Tibial nerve (tissue), 4 donors: Measurements from ENCODE around the gene MYL9. TPM values are rescaled to one million over a fixed set of nuclear protein-coding genes. Genes with fewer than 3 reads are reported as not detected.

Experiments
- DNase-seq, 2 donors: peaks; one replicate each; pipeline ENCODE4 v3.0.0-alpha.2; 2019; ENCODE audit warnings: low spot score in 2 of 2
- H3K27ac ChIP-seq, 4 donors: fragments of 200-600 bp; sonication (generic) in 3 of 4; one replicate each; pipeline ENCODE4 v1.5.1; 2017 to 2019; ENCODE audit warnings: mild to moderate bottlenecking in 1 of 4
- H3K27me3 ChIP-seq, 2 donors: fragments of 200-600 bp; sonication (generic) in 1 of 2; one replicate each; pipeline versions ENCODE4 v1.5.1 to v1.6.0; 2017 to 2019
- H3K36me3 ChIP-seq, 3 donors: fragments of 200-600 bp; sonication (generic); one replicate each; pipeline ENCODE4 v1.5.1; 2018 to 2019
- H3K4me1 ChIP-seq, 4 donors: fragments of 200-600 bp; sonication (generic) in 3 of 4; one replicate each; pipeline ENCODE4 v1.5.1; 2017 to 2019
- H3K4me3 ChIP-seq, 4 donors: fragments of 200-600 bp; sonication (generic) in 3 of 4; one replicate each; pipeline ENCODE4 v1.5.1; 2017 to 2019; ENCODE audit warnings: mild to moderate bottlenecking in 1 of 4, moderate library complexity in 1 of 4
- H3K9me3 ChIP-seq, 4 donors: fragments of 200-600 bp; sonication (generic) in 3 of 4; one replicate each; pipeline ENCODE4 v1.5.1; 2017 to 2019
- EP300 ChIP-seq, 2 donors: sonication (generic); formaldehyde crosslinking; IDR thresholded peaks; one replicate each; pipeline ENCODE4 v1.6.1; 2017; ENCODE audit warnings: antibody characterized with exemption in 2 of 2, mild to moderate bottlenecking in 1 of 2
- POLR2A ChIP-seq, 2 donors: fragments of 450-650 bp; IDR thresholded peaks; one replicate each; pipeline ENCODE4 v1.6.1; 2017; ENCODE audit warnings: antibody characterized with exemption in 2 of 2, mild to moderate bottlenecking in 2 of 2, moderate library complexity in 2 of 2
- WGBS, 2 donors: methylation state at CpG; one replicate each; pipeline ENCODE4 v1.1.5; 2018; 5-methylcytosine and 5-hydroxymethylcytosine counted together
- total RNA-seq, 4 donors: library from RNA; depleted of rRNA; stranded (reverse); fragments of >200 nt; gene quantifications; one replicate each; pipeline ENCODE4 v1.1.0, GENCODE V29; 2016
- TF ChIP-seq, protein P1 (sequence below), 5 experiments: fragments of 200-600 bp in 3 of 5; fragments of 450-650 bp in 2 of 5; sonication (generic) in 3 of 5; IDR thresholded peaks; one replicate each; pipeline ENCODE4 v1.5.1; 2016 to 2019; ENCODE audit warnings: antibody characterized with exemption in 5 of 5, mild to moderate bottlenecking in 3 of 5, moderate library complexity in 2 of 5

The MYL9 gene
- total RNA-seq, 4 donors from 2014 or later = 140 to 245 (median 219) TPM

- Histone ChIP-seq H3K36me3 (peaks cover 0 to 70% (median 23%) of the 10 kb centered on the region in 3 donors), H3K27ac (peak overlapping the region in 3 of 4 donors; percentile 36 to 77 (median 71)), H3K9me3 (no peaks in the 10 kb centered on the region), H3K27me3 (no peaks in the 10 kb centered on the region), H3K4me1 (peaks cover 0 to 43% (median 10%) of the 10 kb centered on the region in 4 donors), H3K4me3 (no peak overlapping the region)
- WGBS, 2 donors = 76 to 78% methylated on average over 14 of the region's 14 CpGs
- TF ChIP-seq POLR2A (IDR thresholded peaks at IDR 0.05) (no peak), EP300 (IDR thresholded peaks at IDR 0.05) (no peak)
- TF ChIP-seq, protein P1, sequence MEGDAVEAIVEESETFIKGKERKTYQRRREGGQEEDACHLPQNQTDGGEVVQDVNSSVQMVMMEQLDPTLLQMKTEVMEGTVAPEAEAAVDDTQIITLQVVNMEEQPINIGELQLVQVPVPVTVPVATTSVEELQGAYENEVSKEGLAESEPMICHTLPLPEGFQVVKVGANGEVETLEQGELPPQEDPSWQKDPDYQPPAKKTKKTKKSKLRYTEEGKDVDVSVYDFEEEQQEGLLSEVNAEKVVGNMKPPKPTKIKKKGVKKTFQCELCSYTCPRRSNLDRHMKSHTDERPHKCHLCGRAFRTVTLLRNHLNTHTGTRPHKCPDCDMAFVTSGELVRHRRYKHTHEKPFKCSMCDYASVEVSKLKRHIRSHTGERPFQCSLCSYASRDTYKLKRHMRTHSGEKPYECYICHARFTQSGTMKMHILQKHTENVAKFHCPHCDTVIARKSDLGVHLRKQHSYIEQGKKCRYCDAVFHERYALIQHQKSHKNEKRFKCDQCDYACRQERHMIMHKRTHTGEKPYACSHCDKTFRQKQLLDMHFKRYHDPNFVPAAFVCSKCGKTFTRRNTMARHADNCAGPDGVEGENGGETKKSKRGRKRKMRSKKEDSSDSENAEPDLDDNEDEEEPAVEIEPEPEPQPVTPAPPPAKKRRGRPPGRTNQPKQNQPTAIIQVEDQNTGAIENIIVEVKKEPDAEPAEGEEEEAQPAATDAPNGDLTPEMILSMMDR (IDR thresholded peaks at IDR 0.05) = no peak
- DNase-seq = no peak
Observed at GRCh38 chr20:36498386-36499179, 42.7 kb upstream of the MYL9 start.

DNA sequence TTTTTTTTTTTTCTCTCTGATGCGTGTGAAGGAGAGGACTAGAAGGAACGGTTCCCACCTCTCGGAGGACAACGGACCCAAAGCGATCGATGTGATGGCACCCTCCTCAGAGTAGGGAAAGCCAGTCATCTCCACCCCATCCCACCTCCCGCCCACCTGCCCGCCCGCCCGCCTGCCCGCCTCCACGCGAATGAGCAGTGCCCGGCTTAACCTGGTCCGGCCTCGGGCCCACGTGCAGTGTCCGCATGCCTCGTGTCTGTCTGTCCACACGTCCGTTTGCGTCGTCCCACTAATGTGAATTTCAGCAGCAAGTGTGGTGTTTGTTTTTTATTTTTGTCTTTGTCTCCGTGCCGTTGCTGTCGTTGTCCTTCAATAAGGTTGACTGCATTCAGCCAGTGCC lies 42.1 kb upstream of the MYL9 start:
- 81 to 82% methylated on average over 26 of the region's 26 CpGs for WGBS, 2 donors
- TF ChIP-seq POLR2A (IDR thresholded peaks at IDR 0.05) (no peak), EP300 (IDR thresholded peaks at IDR 0.05) (no peak)
- TF ChIP-seq, protein P1 (IDR thresholded peaks at IDR 0.05) = no peak
- no peaks in the 10 kb centered on the region for H3K9me3 ChIP-seq
- H3K27ac ChIP-seq = peak overlapping the region in 2 of 4 donors; percentile 71 to 77
- DNase-seq = no peak
- no peaks in the 10 kb centered on the region for H3K27me3 ChIP-seq
- peaks cover 0 to 75% (median 23%) of the 10 kb centered on the region in 3 donors for H3K36me3 ChIP-seq
- H3K4me1 ChIP-seq = peaks cover 0 to 37% (median 4%) of the 10 kb centered on the region in 4 donors
- no peak overlapping the region for H3K4me3 ChIP-seq

DNA sequence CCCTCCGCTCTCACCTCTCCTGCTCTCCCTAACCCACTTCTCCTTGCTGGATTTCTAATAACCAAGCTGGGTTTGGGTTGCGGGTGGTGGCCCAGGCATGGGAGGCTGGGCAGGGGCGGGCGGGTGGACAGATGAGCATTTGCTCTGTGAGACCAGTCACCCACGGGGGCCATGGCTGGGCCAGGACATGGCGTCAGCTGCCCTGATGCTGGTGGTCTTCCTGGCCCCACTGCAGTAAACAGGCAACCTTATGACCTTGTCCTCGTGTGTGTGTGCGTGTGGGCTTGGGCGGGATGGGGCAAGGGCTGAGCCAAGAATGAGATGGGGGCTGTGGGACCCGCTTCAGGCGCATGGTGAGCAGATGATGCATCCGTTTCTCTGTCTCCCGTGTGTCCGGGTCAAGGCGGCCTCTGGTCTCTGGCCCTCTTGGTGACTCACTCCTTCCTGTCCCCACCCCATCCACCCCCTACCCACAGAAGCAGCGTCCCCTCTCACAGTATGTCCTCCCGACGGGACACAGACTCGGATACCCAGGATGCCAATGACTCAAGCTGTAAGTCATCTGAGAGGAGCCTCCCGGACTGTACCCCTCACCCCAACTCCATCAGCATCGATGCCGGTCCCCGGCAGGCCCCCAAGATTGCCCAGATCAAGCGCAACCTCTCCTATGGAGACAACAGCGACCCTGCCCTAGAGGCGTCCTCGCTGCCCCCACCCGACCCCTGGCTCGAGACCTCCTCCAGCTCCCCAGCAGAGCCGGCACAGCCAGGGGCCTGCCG lies 41.4 kb upstream of the MYL9 start:
- Histone ChIP-seq H3K4me1 (peaks cover 0 to 31% (median 2%) of the 10 kb centered on the region in 4 donors), H3K36me3 (peaks cover 0 to 82% (median 23%) of the 10 kb centered on the region in 3 donors), H3K9me3 (no peaks in the 10 kb centered on the region), H3K27me3 (no peaks in the 10 kb centered on the region), H3K27ac (peak overlapping the region in 2 of 4 donors; percentile 71 to 77), H3K4me3 (no peak overlapping the region)
- WGBS, 2 donors = 65 to 71% methylated on average over 31 of the region's 31 CpGs
- TF ChIP-seq, protein P1 (IDR thresholded peaks at IDR 0.05) = no peak
- no peak for TF ChIP-seq EP300 (IDR thresholded peaks at IDR 0.05)
- no peak for TF ChIP-seq POLR2A (IDR thresholded peaks at IDR 0.05)
- DNase-seq = no peak

GRCh38 chr20:36501367-36502006 lies 39.8 kb upstream of the MYL9 start:
- Histone ChIP-seq H3K27me3 (no peaks in the 10 kb centered on the region), H3K36me3 (peaks cover 0 to 90% (median 22%) of the 10 kb centered on the region in 3 donors), H3K9me3 (no peaks in the 10 kb centered on the region), H3K4me3 (no peak overlapping the region), H3K27ac (no peak overlapping the region), H3K4me1 (peaks cover 0 to 19% (median 2%) of the 10 kb centered on the region in 4 donors)
- WGBS, 2 donors = 70 to 75% methylated on average over 3 of the region's 3 CpGs
- no peak for DNase-seq
- TF ChIP-seq, protein P1 (IDR thresholded peaks at IDR 0.05) = no peak
- no peak for TF ChIP-seq EP300 (IDR thresholded peaks at IDR 0.05)
- no peak for TF ChIP-seq POLR2A (IDR thresholded peaks at IDR 0.05)
